Colonic mucosa (tissue), 4 donors: Measurements from ENCODE around the gene ARMC6. TPM values are rescaled to one million over a fixed set of nuclear protein-coding genes. Genes with fewer than 3 reads are reported as not detected.

Experiments used
- DNase-seq: peaks from one replicate; pipeline ENCODE4 v3.0.0-alpha.2; 2020
- H3K27ac ChIP-seq: fragments of 200-600 bp; one replicate; pipeline ENCODE4 v1.8.0; 2021
- H3K27me3 ChIP-seq: fragments of 200-600 bp; one replicate; pipeline ENCODE4 v1.8.0; 2021
- H3K36me3 ChIP-seq: fragments of 200-600 bp; one replicate; pipeline ENCODE4 v1.8.0; 2021
- H3K4me1 ChIP-seq: fragments of 200-600 bp; one replicate; pipeline ENCODE4 v1.8.0; 2021; ENCODE audit warnings: mild to moderate bottlenecking
- H3K4me3 ChIP-seq: fragments of 200-600 bp; one replicate; pipeline ENCODE4 v1.8.0; 2021
- H3K9ac ChIP-seq, 2 donors: one replicate each; pipeline ENCODE4 v1.7.0; 2013; ENCODE audit warnings: control low read depth in 2 of 2, low read depth in 2 of 2, low read length in 2 of 2
- H3K9me3 ChIP-seq: fragments of 200-600 bp; one replicate; pipeline ENCODE4 v1.8.0; 2021
- intact Hi-C: fragments of 100-400 bp; cut with DNase I; formaldehyde crosslinking; loops from one replicate; pipeline ENCODE4 v1.14.1; 2022
- total RNA-seq, 2 donors: library from RNA; stranded (reverse); fragmentation: NEBNext Ultra II Directional in 1 of 2; extraction: Animal tissue kit (Norgen Biotek cat#: 25700) in 1 of 2; gene quantifications; one replicate each; pipeline ENCODE4 v1.2.1, GENCODE V29; 2021
- TF ChIP-seq, protein P1 (sequence below): fragments of 200-600 bp; IDR thresholded peaks from one replicate; pipeline ENCODE4 v1.8.0; 2022; ENCODE audit warnings: antibody characterized with exemption, mild to moderate bottlenecking
- donor health status: healthy.
- donor health status: DM: no; HTN: no; CAD: no.
- donor health status: DM: no; HTN: no; CAD: no.

The ARMC6 gene
- total RNA-seq, 2 donors from 2014 or later, result 15.0 to 29.4 TPM

GRCh38 chr19:18995804-18996241 lies 37.6 kb upstream of the ARMC6 start:
- intact Hi-C loops, result no loop called here
- Histone ChIP-seq H3K4me3 (no peak overlapping the region), H3K27me3 (no peaks in the 10 kb centered on the region), H3K9ac (no peak overlapping the region), H3K4me1 (no peaks in the 10 kb centered on the region), H3K27ac (no peak overlapping the region), H3K9me3 (no peaks in the 10 kb centered on the region), H3K36me3 (peaks cover 14% of the 10 kb centered on the region)
- DNase-seq, result peak; percentile 40
- TF ChIP-seq, protein P1, sequence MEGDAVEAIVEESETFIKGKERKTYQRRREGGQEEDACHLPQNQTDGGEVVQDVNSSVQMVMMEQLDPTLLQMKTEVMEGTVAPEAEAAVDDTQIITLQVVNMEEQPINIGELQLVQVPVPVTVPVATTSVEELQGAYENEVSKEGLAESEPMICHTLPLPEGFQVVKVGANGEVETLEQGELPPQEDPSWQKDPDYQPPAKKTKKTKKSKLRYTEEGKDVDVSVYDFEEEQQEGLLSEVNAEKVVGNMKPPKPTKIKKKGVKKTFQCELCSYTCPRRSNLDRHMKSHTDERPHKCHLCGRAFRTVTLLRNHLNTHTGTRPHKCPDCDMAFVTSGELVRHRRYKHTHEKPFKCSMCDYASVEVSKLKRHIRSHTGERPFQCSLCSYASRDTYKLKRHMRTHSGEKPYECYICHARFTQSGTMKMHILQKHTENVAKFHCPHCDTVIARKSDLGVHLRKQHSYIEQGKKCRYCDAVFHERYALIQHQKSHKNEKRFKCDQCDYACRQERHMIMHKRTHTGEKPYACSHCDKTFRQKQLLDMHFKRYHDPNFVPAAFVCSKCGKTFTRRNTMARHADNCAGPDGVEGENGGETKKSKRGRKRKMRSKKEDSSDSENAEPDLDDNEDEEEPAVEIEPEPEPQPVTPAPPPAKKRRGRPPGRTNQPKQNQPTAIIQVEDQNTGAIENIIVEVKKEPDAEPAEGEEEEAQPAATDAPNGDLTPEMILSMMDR, result peak; percentile 23

DNA sequence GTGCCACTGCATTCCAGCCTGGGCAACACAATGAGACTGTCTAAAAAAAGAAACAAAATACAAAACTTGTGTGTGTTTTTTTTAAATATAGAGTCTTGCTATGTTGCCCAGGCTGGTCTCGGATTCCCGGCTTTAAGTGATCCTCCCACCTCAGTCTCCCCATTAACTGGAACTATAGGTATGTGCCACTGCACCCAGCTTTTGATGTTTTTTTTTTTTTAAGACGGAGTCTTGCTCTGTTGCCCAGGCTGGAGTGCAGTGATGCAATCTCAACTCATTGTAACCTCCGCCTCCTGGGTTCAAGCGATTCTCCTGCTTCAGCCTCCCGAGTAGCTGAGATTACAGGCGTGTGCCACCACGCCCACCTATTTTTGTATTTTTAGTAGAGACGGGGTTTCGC lies 37.1 kb upstream of the ARMC6 start:
- TF ChIP-seq, protein P1, result no peak
- no peaks in the 10 kb centered on the region for H3K27me3 ChIP-seq
- H3K27ac ChIP-seq, result no peak overlapping the region
- H3K36me3 ChIP-seq, result peaks cover 14% of the 10 kb centered on the region
- DNase-seq, result no peak
- intact Hi-C loops, result no loop called here
- no peaks in the 10 kb centered on the region for H3K9me3 ChIP-seq
- H3K4me1 ChIP-seq, result no peaks in the 10 kb centered on the region
- no peak overlapping the region for H3K4me3 ChIP-seq
- no peak overlapping the region for H3K9ac ChIP-seq

DNA sequence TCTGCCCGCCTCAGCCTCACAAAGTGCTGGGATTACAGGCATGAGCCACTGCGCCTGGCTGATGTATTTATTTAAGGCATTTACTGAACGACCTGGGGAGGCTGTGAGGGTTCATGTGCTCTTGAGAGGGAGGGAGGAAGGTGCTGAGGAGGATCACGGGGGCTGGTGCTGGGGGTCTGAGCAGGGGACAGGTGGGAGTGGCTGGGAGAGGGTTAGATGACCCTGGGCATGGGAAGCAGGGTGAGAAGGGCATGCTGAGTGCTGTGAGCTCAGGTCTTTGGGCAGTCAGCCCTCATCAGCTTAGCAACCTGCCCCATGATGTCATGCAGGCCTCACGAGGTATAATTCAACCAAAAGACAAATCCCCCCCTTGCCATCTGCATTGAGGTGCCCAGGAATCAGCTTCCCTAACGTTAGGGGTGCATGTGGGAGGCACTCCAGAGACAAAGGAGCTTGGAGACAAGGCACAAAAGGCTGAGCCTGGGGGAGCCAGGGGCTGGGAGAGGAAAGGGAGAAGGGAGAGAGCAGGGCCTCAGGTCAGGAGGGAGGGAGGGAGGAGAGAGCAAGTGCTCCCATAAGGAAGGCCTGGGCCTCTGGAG lies 36.5 kb upstream of the ARMC6 start:
- TF ChIP-seq, protein P1, result no peak
- no peak overlapping the region for H3K9ac ChIP-seq
- peaks cover 19% of the 10 kb centered on the region for H3K36me3 ChIP-seq
- no peaks in the 10 kb centered on the region for H3K27me3 ChIP-seq
- no peaks in the 10 kb centered on the region for H3K4me1 ChIP-seq
- H3K4me3 ChIP-seq, result no peak overlapping the region
- DNase-seq, result no peak
- no peak overlapping the region for H3K27ac ChIP-seq
- intact Hi-C loops, result no loop called here
- H3K9me3 ChIP-seq, result no peaks in the 10 kb centered on the region

DNA sequence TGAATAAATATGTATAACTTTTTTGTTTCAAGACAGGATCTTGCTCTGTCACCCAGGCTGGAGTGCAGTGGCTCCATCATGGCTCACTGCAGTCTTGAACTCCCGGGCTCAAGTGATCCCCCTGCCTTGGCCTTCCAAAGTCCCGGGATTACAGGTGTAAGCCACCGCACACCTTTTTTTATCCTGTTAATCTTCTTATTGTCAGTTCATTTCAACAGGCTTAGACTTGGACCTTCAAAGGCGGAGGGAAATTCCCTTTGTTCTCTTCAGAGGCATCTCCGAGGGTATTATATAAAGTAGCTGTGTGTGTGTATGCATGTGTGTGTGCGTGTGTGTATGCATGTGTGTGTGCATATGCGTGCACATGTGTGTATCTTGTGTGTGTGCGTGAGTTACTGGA lies 35.1 kb upstream of the ARMC6 start:
- Histone ChIP-seq H3K27me3 (no peaks in the 10 kb centered on the region), H3K4me3 (no peak overlapping the region), H3K36me3 (peaks cover 14% of the 10 kb centered on the region), H3K4me1 (no peaks in the 10 kb centered on the region), H3K9me3 (no peaks in the 10 kb centered on the region), H3K27ac (no peak overlapping the region), H3K9ac (no peak overlapping the region)
- TF ChIP-seq, protein P1, result no peak
- no peak for DNase-seq
- intact Hi-C loops, result no loop called here

DNA sequence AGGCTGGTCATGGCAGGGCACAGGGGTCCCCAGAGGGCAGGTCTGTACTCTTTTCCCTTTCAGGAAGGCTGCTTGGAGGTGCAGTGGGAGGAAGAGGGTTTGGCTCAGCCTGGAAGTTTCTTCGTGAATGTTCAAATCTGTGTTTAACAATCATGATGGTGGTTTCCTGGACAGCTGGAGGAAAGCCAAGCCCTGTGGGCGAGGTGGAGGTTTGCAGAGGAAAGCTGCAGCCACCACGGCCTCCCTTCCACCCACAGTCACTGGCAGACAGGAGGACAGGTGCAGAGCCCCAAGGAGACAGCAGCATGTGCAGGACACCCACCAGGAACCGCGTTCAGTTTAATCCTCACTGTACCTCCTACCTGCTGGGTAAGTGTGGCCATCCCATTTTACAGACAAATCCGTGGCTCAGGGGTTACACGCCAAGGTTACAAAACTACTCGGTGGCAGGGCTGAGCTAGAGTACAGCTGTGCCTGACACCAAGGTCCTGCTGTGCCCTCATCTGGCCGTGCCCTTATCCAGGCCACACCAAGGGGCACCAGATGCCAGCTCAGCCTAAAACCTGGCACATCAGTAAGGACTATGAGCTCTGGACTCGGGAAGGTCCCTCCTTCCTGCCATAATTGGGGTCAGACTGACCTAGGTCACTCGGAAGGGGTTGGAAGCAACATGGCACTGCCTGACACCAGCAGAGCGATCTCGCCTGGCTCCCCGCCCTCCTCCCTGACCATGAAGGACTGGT lies 34.2 kb upstream of the ARMC6 start:
- Histone ChIP-seq H3K9ac (no peak overlapping the region), H3K9me3 (no peaks in the 10 kb centered on the region), H3K27ac (no peak overlapping the region), H3K27me3 (no peaks in the 10 kb centered on the region), H3K4me3 (no peak overlapping the region), H3K36me3 (peaks cover 6% of the 10 kb centered on the region), H3K4me1 (no peaks in the 10 kb centered on the region)
- intact Hi-C loops, result no loop called here
- TF ChIP-seq, protein P1, result no peak
- no peak for DNase-seq
